Measurements from ENCODE around the gene ACP1.

Gene ACP1

GRCh38 chr2:282371-283263 lies 17.9 kb downstream of the ACP1 start:
- no peak for DNase-seq

- DNase-seq = no peak
These were observed 19.4 kb downstream of the ACP1 start for GRCh38 chr2:283996-284794.

- no peak for DNase-seq
These were observed 20.2 kb downstream of the ACP1 start for GRCh38 chr2:284896-285492.

DNA sequence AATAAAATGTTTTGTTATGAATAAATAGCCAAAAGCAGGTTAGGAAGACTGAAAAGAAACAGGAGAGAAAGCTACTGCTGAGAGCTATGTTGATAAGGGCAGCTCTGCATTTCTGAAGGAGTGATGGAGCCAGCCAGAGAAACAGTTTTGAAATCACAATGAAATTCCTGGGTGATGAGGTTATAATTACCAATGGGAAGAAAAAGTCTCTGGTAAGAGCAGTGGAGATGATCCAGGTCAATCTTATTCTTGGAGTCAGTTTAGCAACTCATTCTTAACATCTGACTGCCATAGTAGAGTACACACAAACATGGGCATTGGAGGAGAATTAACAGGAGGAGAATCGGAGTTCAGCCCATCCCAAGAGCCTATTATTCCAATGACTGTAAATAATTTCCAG lies 20.8 kb downstream of the ACP1 start:
- DNase-seq = no peak

DNA sequence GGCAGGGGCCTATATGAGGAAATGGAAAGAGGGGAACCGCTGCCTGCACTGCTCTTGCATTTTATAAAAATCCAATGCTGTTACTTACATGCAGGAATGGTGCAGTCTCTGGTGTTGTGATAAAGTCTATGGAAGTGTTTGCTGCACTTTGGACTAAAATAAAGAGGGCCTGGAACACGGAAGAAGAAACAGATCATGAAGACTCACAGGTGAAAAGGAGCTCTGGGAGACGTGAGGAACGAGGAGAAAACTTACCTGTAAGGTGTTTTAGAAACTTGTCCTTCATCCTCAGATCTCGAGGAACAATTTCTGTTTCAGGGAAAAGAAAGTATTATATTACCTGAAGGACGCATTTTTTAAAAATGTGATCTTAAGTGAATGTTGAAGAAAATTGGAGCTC lies 21.3 kb downstream of the ACP1 start:
- no peak for DNase-seq

DNA sequence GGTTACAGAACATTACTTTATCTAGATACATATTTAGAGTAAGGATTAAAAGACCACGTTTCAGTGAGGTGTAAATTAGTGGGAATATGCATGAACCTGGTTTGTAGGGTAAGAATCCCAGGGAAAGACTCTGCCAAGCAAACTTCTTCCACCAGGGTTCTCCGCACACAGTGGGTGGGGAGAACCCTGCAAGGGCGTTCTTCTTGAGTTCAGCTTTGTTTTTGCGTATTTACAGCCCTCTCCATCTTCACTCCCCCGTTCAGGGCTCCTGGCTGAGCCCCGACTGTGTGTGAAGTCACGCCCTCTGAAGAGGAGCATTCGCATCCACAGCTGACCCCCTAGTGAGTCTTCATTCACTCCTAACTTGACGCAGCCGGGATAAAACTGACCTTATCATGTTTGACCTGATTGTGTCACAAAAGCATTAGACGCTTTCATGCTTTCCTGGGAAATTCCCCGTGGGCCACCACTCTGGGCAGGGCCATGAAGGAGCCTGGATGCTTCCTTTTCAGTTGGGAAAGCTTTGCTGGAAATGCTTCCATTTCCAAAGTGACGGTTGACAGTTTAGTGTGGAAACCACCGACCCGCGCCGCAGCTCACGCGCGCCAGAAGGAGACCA lies 22.1 kb downstream of the ACP1 start:
- no peak for DNase-seq

- DNase-seq = no peak
These were observed 22.7 kb downstream of the ACP1 start for GRCh38 chr2:287471-287885.

- no peak for DNase-seq
These were observed 23.4 kb downstream of the ACP1 start, which contains the start of gene ALKAL2 for GRCh38 chr2:287911-288757. Gene ALKAL2 (minus strand): TSS chr2:288091. CDS start chr2:287835, 256 bp downstream.

GRCh38 chr2:288758-289361 lies 24.1 kb downstream of the ACP1 start:
- DNase-seq = no peak

- no peak for DNase-seq
These were observed 24.8 kb downstream of the ACP1 start for GRCh38 chr2:289362-290089.

DNA sequence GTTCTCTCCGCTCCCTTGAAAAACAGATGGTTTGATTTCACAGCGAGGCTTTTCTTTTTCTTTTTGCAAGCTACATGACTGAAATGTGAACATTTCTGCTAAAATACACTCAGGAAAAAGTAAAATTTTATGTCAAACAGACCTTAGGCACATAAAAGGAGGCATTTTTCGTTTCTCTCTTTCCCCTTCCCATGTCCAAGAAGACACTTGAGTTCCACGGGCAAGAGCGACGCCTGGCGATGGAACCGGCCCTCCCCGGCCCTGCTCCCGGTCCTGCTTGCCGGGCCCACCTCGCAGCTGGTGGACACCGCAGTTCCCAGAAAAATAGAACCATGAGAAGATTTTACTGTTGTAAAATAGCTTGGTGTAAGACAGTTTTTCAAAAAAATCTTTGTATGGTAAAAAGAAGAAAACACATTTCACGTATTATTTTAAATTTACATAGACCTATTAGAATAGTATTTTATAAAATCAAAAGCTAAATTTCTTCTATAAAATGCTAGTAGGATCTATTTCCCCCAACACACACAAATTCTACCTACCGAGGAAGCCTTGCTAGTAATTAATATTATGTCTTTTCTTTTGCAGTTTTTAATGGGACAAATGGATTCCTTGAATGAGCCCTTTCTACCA lies 25.5 kb downstream of the ACP1 start:
- DNase-seq = peak; percentile 7

DNA sequence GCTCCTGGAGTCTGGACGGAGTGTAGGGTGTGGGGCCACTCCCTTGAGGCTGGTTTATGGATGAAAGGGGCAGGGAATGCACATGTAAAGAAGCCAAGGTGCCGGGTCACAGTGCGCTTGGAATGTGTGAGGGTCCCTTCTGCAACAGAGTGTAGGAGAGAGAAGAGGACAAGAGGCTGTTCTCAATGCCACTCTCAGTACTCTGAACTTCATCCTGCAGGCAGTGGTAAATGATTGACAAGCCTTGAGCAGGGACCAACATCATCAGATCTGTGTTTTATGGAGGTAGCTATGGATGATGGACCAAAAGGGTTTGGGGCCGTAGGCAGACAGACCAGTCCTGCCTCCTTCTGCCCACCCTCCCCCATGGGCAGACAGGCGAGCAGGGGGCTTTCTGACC lies 30.3 kb downstream of the ACP1 start:
- DNase-seq = no peak

DNA sequence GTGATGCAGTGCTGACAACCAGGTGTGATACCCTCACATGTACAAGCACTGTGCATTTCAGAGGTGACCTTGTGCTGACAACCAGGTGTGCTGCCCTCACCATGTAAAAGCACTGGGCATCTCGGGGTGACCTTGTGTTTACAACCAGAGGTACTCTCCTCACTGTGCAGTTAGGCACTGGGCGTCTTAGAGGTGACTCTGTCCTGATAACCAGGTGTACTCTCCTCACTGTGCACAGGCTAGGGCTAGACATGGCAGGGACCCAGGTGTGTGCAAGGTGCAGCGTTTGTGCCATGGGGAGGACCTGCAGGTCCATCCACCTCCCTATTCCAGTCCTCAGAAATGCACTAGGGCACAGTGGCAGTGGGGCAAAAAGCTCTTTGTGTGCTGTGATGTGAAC lies 31.6 kb downstream of the ACP1 start:
- DNase-seq = no peak

GRCh38 chr2:305366-305765 lies 40.6 kb downstream of the ACP1 start:
- DNase-seq = no peak

DNA sequence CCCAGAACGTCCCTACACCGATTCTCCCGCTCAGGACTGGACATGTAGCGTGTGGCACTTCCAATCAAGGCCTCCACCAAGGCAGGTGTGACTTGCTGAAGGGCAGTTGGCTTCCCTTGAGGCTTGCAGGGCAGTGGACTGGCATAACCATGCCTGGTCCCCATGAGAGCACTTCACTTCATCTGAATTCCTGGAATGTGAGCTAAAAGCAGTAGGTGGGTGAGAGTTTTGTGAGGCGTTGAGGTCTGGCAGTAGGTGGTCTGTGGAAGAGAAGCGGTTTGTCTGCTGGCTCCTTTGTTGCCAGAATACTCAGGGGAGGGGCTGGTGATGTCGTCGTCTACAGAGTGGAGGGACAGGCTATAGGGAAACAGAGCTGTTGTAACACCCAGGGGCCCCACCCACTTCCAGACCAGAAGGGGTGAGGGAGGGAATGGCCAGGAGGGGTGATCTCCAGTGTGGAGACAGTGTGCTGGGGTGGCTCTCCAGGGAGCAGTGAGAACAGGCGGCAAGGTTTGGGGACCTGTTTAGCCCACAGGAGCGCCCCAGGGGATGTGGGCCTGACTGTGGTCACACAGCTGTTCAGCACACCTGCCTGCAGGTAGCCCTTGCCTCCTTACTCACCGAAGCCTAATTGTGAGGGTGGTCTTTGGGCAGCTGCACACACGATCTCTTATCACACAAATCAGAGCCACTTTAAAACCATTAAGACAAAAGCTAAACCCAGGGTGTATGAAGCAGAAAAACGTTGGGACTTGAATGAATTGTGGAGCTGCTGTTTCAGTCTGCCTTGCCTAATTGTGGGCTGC lies 44.6 kb downstream of the ACP1 start:
- no peak for DNase-seq

GRCh38 chr2:309954-310510 lies 45.3 kb downstream of the ACP1 start:
- DNase-seq = no peak

GRCh38 chr2:310994-311393 lies 46.2 kb downstream of the ACP1 start:
- DNase-seq = no peak

GRCh38 chr2:313991-314390 lies 49.2 kb downstream of the ACP1 start:
- no peak for DNase-seq
